GM13976 (cell line): Measurements from ENCODE around the gene SLC12A2.

Experiments used
- DNase-seq: peaks from one replicate; pipeline ENCODE4 v3.0.0; 2012; ENCODE audit warnings: low spot score
- CTCF ChIP-seq: IDR thresholded peaks from 2 replicates; pipeline ENCODE4 v1.5.1; 2012; ENCODE audit warnings: borderline replicate concordance, mild to moderate bottlenecking; ENCODE audit not compliant: insufficient read depth; ENCODE audit errors: extremely low read depth, missing control alignments, control extremely low read depth
- in situ Hi-C: fragments of 300-500 bp; cut with MboI; formaldehyde crosslinking; loops from one replicate; pipeline ENCODE4 v1.12.0; 2022; ENCODE audit warnings: low sequenced_read_pairs, mixed read lengths, inconsistent platforms; ENCODE audit not compliant: unreplicated experiment

SLC12A2 gene

GRCh38 chr5:128196791-128197190 is 113.2 kb downstream of the SLC12A2 start:
- no peak for TF ChIP-seq CTCF
- no peak for DNase-seq
- in situ Hi-C loops = no loop called here

- no peak for DNase-seq
- no peak for TF ChIP-seq CTCF
- in situ Hi-C loops = no loop called here
Measured at GRCh38 chr5:128197896-128198522, 114.4 kb downstream of the SLC12A2 start.

GRCh38 chr5:128199104-128199503 is 115.5 kb downstream of the SLC12A2 start:
- no peak for TF ChIP-seq CTCF
- DNase-seq = no peak
- in situ Hi-C loops = no loop called here

GRCh38 chr5:128199611-128200010 is 116.0 kb downstream of the SLC12A2 start:
- in situ Hi-C loops = loop anchor here (5.0 to 25.0 kb wide), 4 partner anchors 315 to 637 kb away; no protein-coding TSS in a partner anchor
- no peak for TF ChIP-seq CTCF
- no peak for DNase-seq

GRCh38 chr5:128201065-128201926 is 117.7 kb downstream of the SLC12A2 start:
- peak; percentile 89 for TF ChIP-seq CTCF
- peak; percentile 85 for DNase-seq
- in situ Hi-C loops = loop anchor here (5.0 to 25.0 kb wide), 4 partner anchors 316 to 639 kb away; no protein-coding TSS in a partner anchor

GRCh38 chr5:128202320-128202719 is 118.8 kb downstream of the SLC12A2 start:
- DNase-seq = no peak
- in situ Hi-C loops = loop anchor here (5.0 to 25.0 kb wide), 4 partner anchors 318 to 640 kb away; no protein-coding TSS in a partner anchor
- no peak for TF ChIP-seq CTCF
